ENCODE measurements around the gene PHTF2.

The PHTF2 gene

GRCh38 chr7:77877791-77878190 is 79.2 kb downstream of the PHTF2 start:
- DNase-seq (ENCODE audit: low spot score), result no peak

GRCh38 chr7:77878500-77878899 is 79.9 kb downstream of the PHTF2 start:
- no peak for DNase-seq (ENCODE audit: low spot score)

- DNase-seq (ENCODE audit: low spot score), result no peak
These were observed 80.7 kb downstream of the PHTF2 start for GRCh38 chr7:77879272-77879671.

- DNase-seq (ENCODE audit: low spot score), result no peak
These were observed 83.3 kb downstream of the PHTF2 start for GRCh38 chr7:77881871-77882270.

GRCh38 chr7:77885155-77885554 is 86.6 kb downstream of the PHTF2 start:
- DNase-seq (ENCODE audit: low spot score), result no peak

GRCh38 chr7:77887567-77887966 is 89.0 kb downstream of the PHTF2 start:
- no peak for DNase-seq (ENCODE audit: low spot score)

GRCh38 chr7:77888998-77889397 is 90.4 kb downstream of the PHTF2 start:
- DNase-seq (ENCODE audit: low spot score), result no peak

GRCh38 chr7:77893813-77894212 is 95.2 kb downstream of the PHTF2 start:
- DNase-seq (ENCODE audit: low spot score), result no peak

- no peak for DNase-seq (ENCODE audit: low spot score)
These were observed 96.1 kb downstream of the PHTF2 start for GRCh38 chr7:77894574-77895091.

GRCh38 chr7:77895905-77896304 is 97.3 kb downstream of the PHTF2 start:
- no peak for DNase-seq (ENCODE audit: low spot score)

- no peak for DNase-seq (ENCODE audit: low spot score)
These were observed 98.5 kb downstream of the PHTF2 start for GRCh38 chr7:77897004-77897547.

- DNase-seq (ENCODE audit: low spot score), result no peak
These were observed 100.9 kb downstream of the PHTF2 start for GRCh38 chr7:77899516-77899915.

- DNase-seq (ENCODE audit: low spot score), result peak; percentile 81
These were observed 105.0 kb downstream of the PHTF2 start for GRCh38 chr7:77903597-77903996.

- peak; percentile 21 for DNase-seq (ENCODE audit: low spot score)
These were observed 105.7 kb downstream of the PHTF2 start for GRCh38 chr7:77904252-77904651.

GRCh38 chr7:77907281-77907680 is 108.7 kb downstream of the PHTF2 start:
- peak; percentile 52 for DNase-seq (ENCODE audit: low spot score)

- no peak for DNase-seq (ENCODE audit: low spot score)
These were observed 110.1 kb downstream of the PHTF2 start for GRCh38 chr7:77908664-77909063.

GRCh38 chr7:77910124-77910523 is 111.6 kb downstream of the PHTF2 start:
- DNase-seq (ENCODE audit: low spot score), result peak; percentile 40

- DNase-seq (ENCODE audit: low spot score), result no peak
These were observed 113.7 kb downstream of the PHTF2 start for GRCh38 chr7:77912293-77912692.

GRCh38 chr7:77913977-77914607 is 115.5 kb downstream of the PHTF2 start:
- DNase-seq (ENCODE audit: low spot score), result no peak

- no peak for DNase-seq (ENCODE audit: low spot score)
These were observed 119.1 kb downstream of the PHTF2 start for GRCh38 chr7:77917500-77918262.

GRCh38 chr7:77918676-77919075 is 120.1 kb downstream of the PHTF2 start:
- DNase-seq (ENCODE audit: low spot score), result no peak

GRCh38 chr7:77923419-77923818 is 124.8 kb downstream of the PHTF2 start:
- peak; percentile 37 for DNase-seq (ENCODE audit: low spot score)

- DNase-seq (ENCODE audit: low spot score), result no peak
These were observed 131.9 kb downstream of the PHTF2 start for GRCh38 chr7:77930496-77930895.

Measured in NAMALWA (cell line).